Measurements from ENCODE around the gene TRAK2. TPM values are rescaled to one million over a fixed set of nuclear protein-coding genes. Genes with fewer than 3 reads are reported as not detected.

TRAK2 gene
- total and polyA plus RNA-seq, 2 of the 13 experiments (the other 11 are each of a cell fraction or from before 2014, with no cell fraction given) = 7.7 to 21.0 TPM

DNA sequence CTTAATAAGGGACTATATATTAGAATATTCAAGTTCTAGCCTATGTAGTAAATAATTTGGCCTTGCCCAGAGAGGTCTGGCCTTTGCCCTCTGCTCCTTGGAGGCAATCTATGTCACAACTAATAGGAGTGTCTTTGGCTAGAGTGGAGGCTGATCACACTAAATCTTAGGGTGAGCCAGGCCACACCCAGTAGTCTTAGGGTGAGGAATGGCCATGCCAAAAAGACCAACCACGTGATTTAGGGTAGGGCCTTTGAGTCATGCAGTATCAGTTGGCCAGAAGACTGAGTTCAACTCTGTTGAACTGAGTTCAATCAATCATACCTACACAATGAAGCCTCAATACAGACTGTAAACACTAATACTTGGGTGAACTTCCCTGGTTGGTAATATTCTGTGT lies 68.1 kb downstream of the TRAK2 start:
- 83% methylated on average over 1 of the region's 1 CpG for WGBS (ENCODE audit: low lambda C conversion rate)
- Histone ChIP-seq H3K36me3 (replicated peaks in 1 of 2; ENCODE audit: control insufficient read depth in 1 of 2, insufficient read depth in 2 of 2, low read length in 2 of 2) (peaks cover 19 to 43% of the 10 kb centered on the region in 2 experiments), H3K27ac (ENCODE audit: extremely low read length, insufficient read depth, low read length) (no peak overlapping the region), H3K9me3 (ENCODE audit: low read length) (no peaks in the 10 kb centered on the region), H2AFZ (ENCODE audit: low read length) (no peak overlapping the region), H3K4me3 (replicated peaks in 1 of 3; ENCODE audit: insufficient read depth in 1 of 3, low read depth in 2 of 3, low read length in 3 of 3) (no peak overlapping the region), H4K20me1 (ENCODE audit: insufficient read depth, low read length) (no peaks in the 10 kb centered on the region), H3K4me1 (ENCODE audit: insufficient read depth, low read length) (no peaks in the 10 kb centered on the region), H3K9ac (ENCODE audit: insufficient read depth, low read depth, low read length) (no peak overlapping the region), H3K4me2 (ENCODE audit: low read depth, low read length) (no peak overlapping the region), H3K79me2 (ENCODE audit: insufficient read depth, low read length) (no peaks in the 10 kb centered on the region), H3K27me3 (ENCODE audit: control insufficient read depth in 1 of 2, insufficient read depth in 2 of 2, low read length in 2 of 2) (no peaks in the 10 kb centered on the region)
- in situ Hi-C loops (cut with HindIII; ENCODE audit: extremely low pct_ligation_motif_present, low pct_unique_long_range_greater_than_20kb) (no loop called here), intact Hi-C loops (cut with micrococcal nuclease; ENCODE audit: unreplicated experiment) (no loop called here)
- FAIRE-seq (no peak), ATAC-seq (no peak), DNase-seq (ENCODE audit: low spot score) (no peak)
- no TSS peak for BruUV-seq (replicated peaks)
- TF ChIP-seq ZNF383 (CRISPR knock-in tag; IDR thresholded peaks at IDR 0.05; ENCODE audit: borderline replicate concordance) (no peak), CBX5 (CRISPR knock-in tag; IDR thresholded peaks at IDR 0.05; ENCODE audit: borderline replicate concordance) (no peak), RXRA (CRISPR knock-in tag; IDR thresholded peaks at IDR 0.05) (no peak), ZNF430 (CRISPR knock-in tag; IDR thresholded peaks at IDR 0.05) (no peak), ZBTB7B (CRISPR knock-in tag; IDR thresholded peaks at IDR 0.05) (no peak)
- ChIA-PET CTCF (ENCODE audit: low intra/inter-chr PET ratio, low total read pairs) (no interaction called here), POLR2A (no interaction called here)

DNA sequence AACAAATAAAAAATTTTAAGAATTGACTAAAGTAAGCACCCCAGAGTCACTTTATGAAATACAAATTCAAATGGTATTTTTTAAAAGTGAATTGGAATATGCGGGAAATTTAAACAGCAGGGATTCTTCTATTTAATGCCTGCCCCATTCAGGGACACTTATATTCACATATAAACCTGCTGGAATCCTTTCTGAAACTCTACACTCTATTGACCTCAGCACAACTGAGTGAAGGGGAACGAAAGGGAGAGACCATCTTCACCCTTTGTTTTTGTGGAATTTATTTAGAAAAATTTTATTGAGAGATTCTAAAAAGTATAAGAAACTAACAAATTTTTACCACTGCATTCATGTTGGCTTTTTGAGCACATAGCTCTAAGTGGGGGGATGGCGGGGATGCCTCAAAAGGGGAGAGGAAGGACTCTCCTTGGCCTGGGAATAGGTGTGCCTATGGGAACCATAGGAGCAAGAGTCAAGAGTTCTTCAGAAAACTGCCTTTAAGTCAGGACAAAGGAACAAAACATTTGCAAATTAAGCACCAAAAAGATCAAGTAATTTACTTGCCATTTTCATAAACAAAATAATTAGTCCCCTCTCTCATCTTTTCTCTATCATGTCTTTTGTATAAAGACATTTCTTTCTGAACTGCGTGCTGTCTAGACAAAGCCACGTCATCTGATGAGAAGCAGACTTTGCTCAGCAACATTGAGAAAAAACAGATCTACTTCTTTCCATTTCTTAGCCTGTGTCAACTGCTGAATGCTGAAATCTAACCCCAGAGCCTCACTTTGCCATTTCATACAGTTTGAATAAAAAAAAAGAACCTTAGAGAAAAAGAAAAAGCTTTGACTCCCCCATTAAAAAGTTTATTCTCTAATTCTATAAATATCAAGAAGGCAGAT lies 72.5 kb downstream of the TRAK2 start:
- CTCF ChIA-PET (ENCODE audit: low intra/inter-chr PET ratio, low total read pairs) = no interaction called here
- intact Hi-C loops (cut with micrococcal nuclease; ENCODE audit: unreplicated experiment) (no loop called here), in situ Hi-C loops (cut with HindIII; ENCODE audit: extremely low pct_ligation_motif_present, low pct_unique_long_range_greater_than_20kb) (no loop called here)
- POLR2A ChIA-PET = no interaction called here
- no peaks in the 10 kb centered on the region for H3K9me3 ChIP-seq (ENCODE audit: low read length)
- ATAC-seq (no peak), FAIRE-seq (no peak), DNase-seq (ENCODE audit: low spot score) (no peak)
- no peaks in the 10 kb centered on the region for H3K27me3 ChIP-seq (ENCODE audit: control insufficient read depth in 1 of 2, insufficient read depth in 2 of 2, low read length in 2 of 2)
- WGBS (ENCODE audit: low lambda C conversion rate) = 98% methylated on average over 5 of the region's 5 CpGs
- H3K27ac ChIP-seq (ENCODE audit: extremely low read length, insufficient read depth, low read length) = no peak overlapping the region
- no TSS peak for BruUV-seq (replicated peaks)
- no peaks in the 10 kb centered on the region for H3K79me2 ChIP-seq (ENCODE audit: insufficient read depth, low read length)
- H2AFZ ChIP-seq (ENCODE audit: low read length) = no peak overlapping the region
- peaks cover 10 to 24% of the 10 kb centered on the region in 2 experiments for H3K36me3 ChIP-seq (replicated peaks in 1 of 2; ENCODE audit: control insufficient read depth in 1 of 2, insufficient read depth in 2 of 2, low read length in 2 of 2)
- no peaks in the 10 kb centered on the region for H3K4me1 ChIP-seq (ENCODE audit: insufficient read depth, low read length)
- no peaks in the 10 kb centered on the region for H4K20me1 ChIP-seq (ENCODE audit: insufficient read depth, low read length)
- no peak overlapping the region for H3K9ac ChIP-seq (ENCODE audit: insufficient read depth, low read depth, low read length)
- H3K4me2 ChIP-seq (ENCODE audit: low read depth, low read length) = no peak overlapping the region
- no peak overlapping the region for H3K4me3 ChIP-seq (replicated peaks in 1 of 3; ENCODE audit: insufficient read depth in 1 of 3, low read depth in 2 of 3, low read length in 3 of 3)
- TF ChIP-seq THAP11 (CRISPR knock-in tag; IDR thresholded peaks at IDR 0.05) (no peak), SMAD1 (CRISPR knock-in tag; IDR thresholded peaks at IDR 0.05; ENCODE audit: borderline replicate concordance, low read depth) (no peak), SRSF9 (IDR thresholded peaks at IDR 0.05; ENCODE audit: borderline replicate concordance, insufficient read depth, low read depth, low read length, poor library complexity, severe bottlenecking) (no peak), ZBTB42 (CRISPR knock-in tag; IDR thresholded peaks at IDR 0.05) (no peak), MXD4 (CRISPR knock-in tag; IDR thresholded peaks at IDR 0.05) (no peak), JUN (CRISPR knock-in tag; IDR thresholded peaks at IDR 0.05) (no peak), PCBP1 (IDR thresholded peaks at IDR 0.05; ENCODE audit: borderline replicate concordance, low read depth, low read length) (no peak)
- TF ChIP-seq, protein P1, sequence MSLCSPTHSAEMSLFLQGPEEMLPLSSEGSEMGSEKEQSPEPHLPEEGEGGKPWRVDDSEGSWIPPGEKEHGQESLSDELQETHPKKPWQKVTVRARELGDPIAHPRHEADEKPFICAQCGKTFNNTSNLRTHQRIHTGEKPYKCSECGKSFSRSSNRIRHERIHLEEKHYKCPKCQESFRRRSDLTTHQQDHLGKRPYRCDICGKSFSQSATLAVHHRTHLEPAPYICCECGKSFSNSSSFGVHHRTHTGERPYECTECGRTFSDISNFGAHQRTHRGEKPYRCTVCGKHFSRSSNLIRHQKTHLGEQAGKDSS (CRISPR knock-in tag; IDR thresholded peaks at IDR 0.05; ENCODE audit: borderline replicate concordance, low read depth) = no peak

Measured in HepG2 (cell line).